Mammary epithelial cell (primary cell): ENCODE data around the gene ERP44.

Experiments used
- EZH2 ChIP-seq: IDR thresholded peaks from 2 replicates; pipeline ENCODE4 v1.6.1; 2012; ENCODE audit warnings: low read length, inconsistent platforms, borderline replicate concordance
- TF ChIP-seq, protein P1 (sequence below), 2 donors: IDR thresholded peaks in 1 of 2; conservative IDR thresholded peaks in 1 of 2; 2 replicates each; pipeline ENCODE4 v1.5.1; 2011 to 2012; ENCODE audit warnings: inconsistent platforms in 2 of 2, low read length in 2 of 2, mild to moderate bottlenecking in 2 of 2, control low read depth in 1 of 2, low read depth in 1 of 2; ENCODE audit not compliant: insufficient read depth in 1 of 2; ENCODE audit errors: extremely low read depth in 1 of 2

DNA sequence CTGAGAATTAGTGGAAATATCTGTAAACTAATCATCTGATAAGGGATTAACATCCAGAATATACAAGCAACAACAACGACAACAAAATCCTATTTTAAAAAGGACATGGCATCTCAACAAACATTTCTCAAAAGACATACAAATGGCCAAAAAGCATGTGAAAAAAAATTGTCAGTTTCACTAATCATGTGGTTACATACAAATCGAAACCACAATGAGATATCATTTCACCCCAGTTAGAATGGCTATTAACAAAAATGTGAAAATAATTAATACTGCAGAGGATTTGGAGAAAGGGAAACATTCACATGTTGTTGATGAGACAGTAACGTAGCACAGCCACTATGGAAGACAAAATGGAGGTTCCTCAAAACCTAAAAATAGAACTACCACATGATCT lies 69.5 kb downstream of the ERP44 start:
- TF ChIP-seq, protein P1, sequence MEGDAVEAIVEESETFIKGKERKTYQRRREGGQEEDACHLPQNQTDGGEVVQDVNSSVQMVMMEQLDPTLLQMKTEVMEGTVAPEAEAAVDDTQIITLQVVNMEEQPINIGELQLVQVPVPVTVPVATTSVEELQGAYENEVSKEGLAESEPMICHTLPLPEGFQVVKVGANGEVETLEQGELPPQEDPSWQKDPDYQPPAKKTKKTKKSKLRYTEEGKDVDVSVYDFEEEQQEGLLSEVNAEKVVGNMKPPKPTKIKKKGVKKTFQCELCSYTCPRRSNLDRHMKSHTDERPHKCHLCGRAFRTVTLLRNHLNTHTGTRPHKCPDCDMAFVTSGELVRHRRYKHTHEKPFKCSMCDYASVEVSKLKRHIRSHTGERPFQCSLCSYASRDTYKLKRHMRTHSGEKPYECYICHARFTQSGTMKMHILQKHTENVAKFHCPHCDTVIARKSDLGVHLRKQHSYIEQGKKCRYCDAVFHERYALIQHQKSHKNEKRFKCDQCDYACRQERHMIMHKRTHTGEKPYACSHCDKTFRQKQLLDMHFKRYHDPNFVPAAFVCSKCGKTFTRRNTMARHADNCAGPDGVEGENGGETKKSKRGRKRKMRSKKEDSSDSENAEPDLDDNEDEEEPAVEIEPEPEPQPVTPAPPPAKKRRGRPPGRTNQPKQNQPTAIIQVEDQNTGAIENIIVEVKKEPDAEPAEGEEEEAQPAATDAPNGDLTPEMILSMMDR (conservative IDR thresholded peaks at IDR 0.05 in 1 of 2, IDR thresholded peaks at IDR 0.05 in 1 of 2; ENCODE audit: extremely low read depth in 1 of 2, insufficient read depth in 1 of 2, low read depth in 1 of 2, low read length in 2 of 2), result no peak
- TF ChIP-seq EZH2, result no peak
